HG03060 (cell line): ENCODE measurements around the gene NLRC5.
"Not testable (repeated sequence)": the region's sequence is repeated elsewhere in the genome, so short reads cannot be mapped to it uniquely, and the experiment has no call there.

ENCODE experiments used
- ATAC-seq: cut with Tn5 transposase; IDR thresholded peaks from one replicate; pipeline ENCODE4 v1.9.1; 2021; ENCODE audit warnings: low read depth, moderate number of reproducible peaks; ENCODE audit not compliant: unreplicated experiment

The NLRC5 gene

GRCh38 chr16:57092786-57093411 is 103.5 kb downstream of the NLRC5 start:
- ATAC-seq = no peak

- no peak for ATAC-seq
Observed at GRCh38 chr16:57093666-57094564, 104.6 kb downstream of the NLRC5 start.

GRCh38 chr16:57094911-57095310 is 105.6 kb downstream of the NLRC5 start:
- no peak for ATAC-seq

GRCh38 chr16:57096192-57096591 is 106.8 kb downstream of the NLRC5 start:
- ATAC-seq = no peak

DNA sequence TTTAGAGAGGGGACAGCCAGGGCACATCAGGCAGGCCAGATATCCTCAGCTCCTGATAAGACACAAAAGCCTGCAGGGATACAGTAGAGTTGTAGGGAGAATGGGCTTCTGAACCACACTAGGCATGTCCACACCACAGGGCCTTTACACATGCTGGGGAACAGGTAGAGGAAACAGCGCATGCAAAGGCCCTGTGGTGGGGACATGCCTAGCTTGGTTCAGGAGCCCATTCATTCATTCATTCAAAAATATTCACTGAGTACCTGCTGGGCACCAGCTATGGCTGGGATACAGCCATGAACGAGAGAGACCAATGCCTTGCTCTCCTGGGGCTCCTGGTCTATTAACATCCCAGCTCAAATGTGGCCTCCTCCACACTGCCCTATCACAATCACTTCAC is 107.4 kb downstream of the NLRC5 start:
- ATAC-seq = no peak

- no peak for ATAC-seq
Observed at GRCh38 chr16:57098188-57098841, 109.0 kb downstream of the NLRC5 start.

DNA sequence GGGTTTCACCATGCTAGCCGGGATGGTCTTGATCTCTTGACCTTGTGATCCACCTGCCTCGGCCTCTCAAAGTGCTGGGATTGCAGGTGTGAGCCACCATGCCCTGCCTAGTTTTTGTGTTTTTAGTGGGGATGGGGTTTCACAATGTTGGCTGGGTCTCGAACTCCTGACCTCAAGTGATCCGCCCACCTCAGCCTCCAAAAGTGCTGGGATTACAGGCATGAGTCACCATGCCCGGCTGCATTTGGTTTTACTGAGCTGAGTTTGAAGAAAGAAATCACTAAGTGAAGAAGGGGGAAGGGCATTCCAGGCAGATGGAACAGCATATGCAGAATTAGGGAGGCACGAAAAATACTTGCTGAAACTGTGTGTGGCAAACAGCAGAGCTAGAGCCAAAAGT is 110.6 kb downstream of the NLRC5 start:
- not testable (repeated sequence) for ATAC-seq

- ATAC-seq = no peak
Observed at GRCh38 chr16:57100445-57100844, 111.1 kb downstream of the NLRC5 start.

GRCh38 chr16:57102888-57103851 is 113.8 kb downstream of the NLRC5 start:
- no peak for ATAC-seq

DNA sequence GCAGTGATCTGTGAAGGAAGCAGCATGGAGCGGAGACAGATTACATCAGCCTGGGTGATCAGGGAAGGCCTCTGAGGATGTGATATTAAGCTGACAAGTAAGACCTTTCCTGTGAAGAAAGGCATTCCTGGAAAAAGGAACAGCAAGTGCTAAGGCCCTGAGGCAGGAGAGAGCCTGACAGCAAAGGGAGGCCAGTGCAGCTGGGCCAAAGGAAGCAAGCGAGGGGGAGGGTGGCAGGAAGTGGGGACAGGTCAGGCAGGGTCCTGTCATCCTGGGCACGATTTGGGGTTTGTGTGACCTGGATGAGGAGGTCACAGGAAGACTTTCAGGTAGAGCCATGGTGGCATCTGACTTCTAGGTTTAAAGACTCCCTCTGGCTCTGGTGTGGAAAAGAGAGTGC is 115.3 kb downstream of the NLRC5 start:
- no peak for ATAC-seq

DNA sequence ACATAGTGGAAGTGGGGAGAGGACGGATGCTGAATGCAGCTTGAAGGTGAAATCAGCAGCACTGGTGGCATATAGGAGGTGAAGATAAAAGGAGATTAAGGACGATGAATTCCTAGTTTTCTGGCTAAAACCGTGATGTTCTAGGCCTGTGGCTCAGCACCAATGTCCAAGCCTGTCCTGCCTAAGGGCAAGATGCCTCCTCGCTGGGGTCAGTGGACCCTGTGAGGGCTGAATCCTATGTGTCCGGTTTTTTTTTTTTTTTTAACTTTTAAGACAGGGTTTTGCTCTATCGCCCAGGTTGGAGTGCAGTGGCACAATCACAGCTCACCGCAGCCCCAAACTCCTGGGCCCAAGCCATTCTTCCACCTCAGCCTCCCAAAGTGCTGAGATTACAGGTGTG is 115.8 kb downstream of the NLRC5 start:
- ATAC-seq = no peak

DNA sequence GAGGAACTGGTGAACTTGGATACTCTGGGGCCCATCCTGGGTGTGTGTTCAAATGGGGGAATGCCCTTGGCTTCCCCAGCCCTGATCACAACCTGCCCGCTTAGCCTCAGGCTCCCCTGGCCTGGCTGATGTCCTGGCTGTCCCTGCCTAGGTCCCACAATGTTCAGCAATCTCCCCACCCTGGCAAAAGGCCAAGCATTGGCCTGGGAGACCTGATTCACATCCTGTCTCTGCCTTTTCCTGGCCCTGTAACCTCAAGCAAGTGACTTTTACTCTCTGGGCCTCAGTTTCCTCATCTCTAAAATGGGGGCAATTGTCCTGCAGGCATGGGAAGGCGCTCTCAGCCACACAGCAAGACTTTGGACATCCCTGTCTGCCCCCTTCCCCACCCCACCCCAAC is 117.4 kb downstream of the NLRC5 start:
- no peak for ATAC-seq

DNA sequence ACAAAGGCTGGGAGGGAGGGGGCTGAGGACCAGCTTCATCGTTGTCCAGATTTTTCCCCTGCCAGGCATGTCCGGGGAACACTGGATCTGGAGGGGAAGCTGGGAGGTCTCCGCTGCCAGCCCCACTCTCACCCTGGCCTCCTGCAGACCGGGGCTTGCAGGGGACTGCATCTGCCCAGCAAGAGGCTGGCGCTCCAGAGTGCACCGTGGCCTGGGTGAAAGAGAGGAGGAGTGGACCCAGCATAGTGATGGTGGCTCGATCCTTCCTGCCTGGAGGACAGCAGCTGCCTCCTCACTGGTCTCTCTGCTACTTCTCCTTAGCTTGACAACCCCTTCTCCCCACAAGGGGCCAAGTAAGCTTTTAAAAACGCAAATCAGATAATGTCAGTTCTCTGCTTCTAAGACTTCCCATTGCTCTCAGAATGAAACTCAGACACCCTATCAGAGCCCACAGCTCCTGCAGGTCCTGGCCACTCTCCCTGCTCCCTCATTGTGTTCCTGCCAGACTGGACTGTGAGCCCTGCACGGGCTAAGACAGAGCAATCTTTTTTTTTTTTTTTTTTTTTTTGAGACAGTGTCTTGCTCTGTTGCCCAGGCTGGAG is 118.1 kb downstream of the NLRC5 start:
- ATAC-seq = no peak

DNA sequence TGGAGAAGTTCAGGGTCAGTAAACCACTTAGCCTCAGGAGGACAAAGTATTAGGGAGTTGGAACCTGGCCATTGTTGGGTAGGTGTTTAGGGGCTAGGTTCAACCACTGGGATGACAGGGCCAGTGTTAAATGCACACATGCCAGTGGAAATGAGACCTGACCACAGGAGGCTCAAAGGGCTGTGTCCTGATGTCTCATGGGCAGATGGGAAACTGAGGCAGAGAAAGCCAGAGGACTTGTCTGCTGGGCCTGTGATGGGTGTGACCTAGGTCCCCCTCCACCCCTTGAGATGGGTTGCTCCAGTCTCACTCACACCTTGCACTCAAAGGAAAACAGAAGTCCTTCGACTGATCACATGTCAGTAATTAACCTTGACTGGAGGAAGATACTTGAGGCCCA is 119.1 kb downstream of the NLRC5 start:
- no peak for ATAC-seq

- not testable (repeated sequence) for ATAC-seq
Observed at GRCh38 chr16:57109259-57110105, 120.1 kb downstream of the NLRC5 start.

DNA sequence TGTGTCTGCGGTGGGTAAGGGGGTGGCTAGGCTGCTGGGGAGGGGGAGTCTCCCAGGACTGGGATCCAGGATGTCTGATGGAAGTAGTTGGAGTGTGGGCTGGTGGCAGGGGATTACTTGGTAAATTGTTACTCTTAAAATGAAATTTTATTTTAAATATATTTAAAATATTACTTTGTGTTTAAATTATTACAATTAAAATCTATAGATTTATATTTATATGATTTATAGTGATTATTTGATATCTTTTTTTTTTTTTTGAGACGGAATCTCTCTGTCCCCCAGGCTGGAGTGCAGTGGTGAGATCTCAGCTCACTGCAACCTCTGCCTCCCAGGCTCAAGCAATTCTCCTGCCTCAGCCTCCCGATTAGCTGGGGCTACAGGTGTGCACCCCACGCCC is 121.6 kb downstream of the NLRC5 start:
- no peak for ATAC-seq

DNA sequence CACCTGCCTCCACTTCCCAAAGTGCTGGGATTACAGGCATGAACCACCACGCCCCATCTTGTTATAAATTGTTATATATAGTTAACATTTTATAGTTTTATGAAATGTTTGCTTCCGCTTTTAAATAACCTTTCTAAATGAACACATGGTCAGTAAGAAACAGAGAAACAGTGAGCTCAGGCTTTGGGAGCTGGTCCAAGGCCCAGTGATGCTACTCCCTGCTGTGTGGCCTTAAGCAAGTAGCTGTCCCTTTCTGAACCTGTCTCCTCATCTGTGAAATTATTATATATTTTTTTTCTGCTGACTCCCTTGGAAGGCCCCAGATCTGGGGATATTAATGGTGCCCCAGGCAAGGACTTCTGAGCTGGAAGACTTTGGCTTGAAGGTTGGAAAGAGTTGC is 122.1 kb downstream of the NLRC5 start:
- ATAC-seq = no peak

DNA sequence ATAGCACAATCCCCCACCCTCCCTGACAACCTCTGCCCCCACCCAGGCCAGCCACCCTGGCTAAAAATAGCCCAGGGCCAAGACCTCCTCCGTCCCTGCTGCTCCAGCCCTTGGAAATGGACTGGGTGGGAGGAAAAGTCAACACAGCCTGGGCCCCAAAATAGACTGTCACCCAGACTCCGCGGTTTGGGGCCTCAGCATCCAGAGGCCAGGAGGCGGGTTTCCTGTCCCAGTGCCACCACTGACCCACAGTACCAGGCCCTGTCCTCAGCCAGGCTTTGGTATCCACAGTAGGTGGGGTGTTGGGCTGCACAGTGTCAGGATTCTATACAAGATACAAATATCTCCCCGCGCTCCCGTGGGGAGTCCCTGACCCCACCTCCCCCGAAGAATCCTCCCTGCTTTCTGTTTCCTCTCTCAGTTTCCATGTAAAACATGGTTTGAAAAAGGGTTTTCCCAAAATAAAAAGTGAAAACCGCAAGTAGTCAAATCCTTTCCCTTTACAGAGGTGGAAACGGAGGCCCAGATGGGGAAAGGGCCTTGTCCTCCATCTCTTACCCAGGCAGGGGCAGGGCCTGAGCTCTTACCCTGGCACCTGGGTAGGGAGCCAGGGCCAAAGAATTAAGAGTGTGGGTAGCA is 123.2 kb downstream of the NLRC5 start:
- ATAC-seq = no peak

- ATAC-seq = no peak
Observed at GRCh38 chr16:57113042-57113453, 123.7 kb downstream of the NLRC5 start.
